HEK293 (cell line): Measurements from ENCODE around the gene ZNF585A.
A peak's percentile ranks its signal among the peaks of the same experiment; 100 is the strongest.

Experiments used
- CTCF ChIA-PET: fragments of 350-600 bp; formaldehyde crosslinking; extraction: SDS; loops from one replicate; lab custom pipeline; 2021; ENCODE audit warnings: antibody characterized with exemption; lab: Yijun Ruan, JAX
- POLR2A ChIA-PET: fragments of 300-600 bp; formaldehyde crosslinking; extraction: SDS; loops from one replicate; lab custom pipeline; 2020; ENCODE audit warnings: antibody characterized with exemption, inconsistent platforms; lab: Yijun Ruan, JAX
- H3K27ac ChIP-seq: fragments of 200-500 bp; sonication (Bioruptor generic); 2 replicates; pipeline ENCODE4 v1.5.1; 2014; ENCODE audit warnings: low read depth, low read length, control low read depth, inconsistent platforms; ENCODE audit errors: extremely low read depth
- H3K36me3 ChIP-seq, 2 experiments: fragments of 200-500 bp in 1 of 2; sonication (Bioruptor generic) in 1 of 2; 1 replicate in 1 of 2; 2 replicates in 1 of 2; pipeline ENCODE4 v1.5.1; 2014 to 2017; ENCODE audit warnings: inconsistent platforms in 2 of 2, low read length in 2 of 2; ENCODE audit not compliant: control insufficient read depth in 2 of 2, insufficient read depth in 1 of 2
- H3K4me1 ChIP-seq: fragments of 200-500 bp; sonication (Bioruptor generic); 2 replicates; pipeline ENCODE4 v1.5.1; 2014; ENCODE audit warnings: mild to moderate bottlenecking, low read length, inconsistent platforms; ENCODE audit not compliant: control insufficient read depth, insufficient read depth
- H3K4me3 ChIP-seq: 2 replicates; pipeline ENCODE4 v1.5.1; 2011; ENCODE audit warnings: low read depth, mild to moderate bottlenecking, control low read depth, low read length, moderate library complexity
- H3K9me3 ChIP-seq: fragments of 200-500 bp; sonication (Bioruptor generic); 2 replicates; pipeline ENCODE4 v1.5.1; 2014; ENCODE audit warnings: low read depth, low read length, inconsistent platforms; ENCODE audit not compliant: control insufficient read depth, insufficient read depth
- HOXA7 ChIP-seq: sonication (generic); formaldehyde crosslinking; IDR thresholded peaks from 2 replicates; pipeline ENCODE4 v1.8.1; 2022; ENCODE audit warnings: missing genetic modification reagents, borderline replicate concordance
- SETDB1 ChIP-seq: IDR thresholded peaks from one replicate; pipeline ENCODE4 v1.6.1; 2017; ENCODE audit warnings: mild to moderate bottlenecking, low read length, moderate library complexity, mixed read lengths; ENCODE audit not compliant: insufficient read length
- ZNF501 ChIP-seq: fragments of 450-650 bp; formaldehyde crosslinking; IDR thresholded peaks from 2 replicates; pipeline ENCODE4 v1.5.1; 2016; ENCODE audit warnings: missing biosample characterization, missing genetic modification characterization
- ZNF549 ChIP-seq: fragments of 450-650 bp; IDR thresholded peaks from 2 replicates; pipeline ENCODE4 v1.5.1; 2018; ENCODE audit warnings: missing biosample characterization, missing genetic modification characterization, mild to moderate bottlenecking, inconsistent platforms, moderate library complexity
- ZNF558 ChIP-seq: fragments of 450-650 bp; formaldehyde crosslinking; IDR thresholded peaks from 2 replicates; pipeline ENCODE4 v1.5.1; 2016; ENCODE audit warnings: missing biosample characterization, missing genetic modification characterization
- ZNF664 ChIP-seq: fragments of 450-650 bp; formaldehyde crosslinking; IDR thresholded peaks from 2 replicates; pipeline ENCODE4 v1.5.1; 2016; ENCODE audit warnings: missing biosample characterization, missing genetic modification characterization
- TF ChIP-seq, protein P1 (sequence below): fragments of 450-650 bp; formaldehyde crosslinking; IDR thresholded peaks from 2 replicates; pipeline ENCODE4 v1.5.1; 2016; ENCODE audit warnings: missing biosample characterization, missing genetic modification characterization
- TF ChIP-seq, protein P2 (sequence below): fragments of 450-650 bp; formaldehyde crosslinking; IDR thresholded peaks from 2 replicates; pipeline ENCODE4 v1.5.1; 2017; ENCODE audit warnings: missing biosample characterization, missing genetic modification characterization

Gene ZNF585A

GRCh38 chr19:37095859-37096258, 76.6 kb downstream of the ZNF585A start:
- Histone ChIP-seq H3K4me1 (no peaks in the 10 kb centered on the region), H3K36me3 (peaks cover 95 to 96% of the 10 kb centered on the region in 2 experiments), H3K4me3 (no peak overlapping the region), H3K9me3 (peaks cover 28% of the 10 kb centered on the region), H3K27ac (no peak overlapping the region)
- peak; percentile 50 for TF ChIP-seq SETDB1
- peak; percentile 49; the same call in 1 of the 2 replicates for TF ChIP-seq ZNF549 (tag by site-specific recombination)
- TF ChIP-seq, protein P1, sequence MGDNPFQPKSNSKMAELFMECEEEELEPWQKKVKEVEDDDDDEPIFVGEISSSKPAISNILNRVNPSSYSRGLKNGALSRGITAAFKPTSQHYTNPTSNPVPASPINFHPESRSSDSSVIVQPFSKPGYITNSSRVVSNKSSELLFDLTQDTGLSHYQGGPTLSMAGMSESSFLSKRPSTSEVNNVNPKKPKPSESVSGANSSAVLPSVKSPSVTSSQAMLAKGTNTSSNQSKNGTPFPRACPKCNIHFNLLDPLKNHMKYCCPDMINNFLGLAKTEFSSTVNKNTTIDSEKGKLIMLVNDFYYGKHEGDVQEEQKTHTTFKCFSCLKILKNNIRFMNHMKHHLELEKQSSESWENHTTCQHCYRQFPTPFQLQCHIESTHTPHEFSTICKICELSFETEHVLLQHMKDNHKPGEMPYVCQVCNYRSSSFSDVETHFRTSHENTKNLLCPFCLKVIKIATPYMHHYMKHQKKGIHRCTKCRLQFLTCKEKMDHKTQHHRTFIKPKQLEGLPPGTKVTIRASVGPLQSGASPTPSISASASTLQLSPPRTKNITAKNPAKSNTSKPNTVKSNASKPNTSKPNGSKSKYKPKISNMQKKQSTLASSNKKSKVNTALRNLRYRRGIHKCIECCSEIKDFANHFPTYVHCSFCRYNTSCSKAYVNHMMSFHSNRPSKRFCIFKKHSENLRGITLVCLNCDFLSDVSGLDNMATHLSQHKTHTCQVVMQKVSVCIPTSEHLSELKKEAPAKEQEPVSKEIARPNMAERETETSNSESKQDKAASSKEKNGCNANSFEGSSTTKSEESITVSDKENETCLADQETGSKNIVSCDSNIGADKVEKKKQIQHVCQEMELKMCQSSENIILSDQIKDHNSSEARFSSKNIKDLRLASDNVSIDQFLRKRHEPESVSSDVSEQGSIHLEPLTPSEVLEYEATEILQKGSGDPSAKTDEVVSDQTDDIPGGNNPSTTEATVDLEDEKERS (tag by site-specific recombination), result 0 out of 2 replicates have a peak, but pooled peaks have one; percentile 16
- no peak for TF ChIP-seq HOXA7 (CRISPR knock-in tag)
- TF ChIP-seq ZNF501 (tag by site-specific recombination), result no peak
- no peak for TF ChIP-seq ZNF664
- TF ChIP-seq, protein P2, sequence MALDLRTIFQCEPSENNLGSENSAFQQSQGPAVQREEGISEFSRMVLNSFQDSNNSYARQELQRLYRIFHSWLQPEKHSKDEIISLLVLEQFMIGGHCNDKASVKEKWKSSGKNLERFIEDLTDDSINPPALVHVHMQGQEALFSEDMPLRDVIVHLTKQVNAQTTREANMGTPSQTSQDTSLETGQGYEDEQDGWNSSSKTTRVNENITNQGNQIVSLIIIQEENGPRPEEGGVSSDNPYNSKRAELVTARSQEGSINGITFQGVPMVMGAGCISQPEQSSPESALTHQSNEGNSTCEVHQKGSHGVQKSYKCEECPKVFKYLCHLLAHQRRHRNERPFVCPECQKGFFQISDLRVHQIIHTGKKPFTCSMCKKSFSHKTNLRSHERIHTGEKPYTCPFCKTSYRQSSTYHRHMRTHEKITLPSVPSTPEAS (tag by site-specific recombination), result no peak
- TF ChIP-seq ZNF558 (tag by site-specific recombination), result 0 out of 2 replicates have a peak, but pooled peaks have one; percentile 22
- ChIA-PET CTCF (no interaction called here), POLR2A (no interaction called here)
